ENCODE data around the gene TBC1D24.

DNA sequence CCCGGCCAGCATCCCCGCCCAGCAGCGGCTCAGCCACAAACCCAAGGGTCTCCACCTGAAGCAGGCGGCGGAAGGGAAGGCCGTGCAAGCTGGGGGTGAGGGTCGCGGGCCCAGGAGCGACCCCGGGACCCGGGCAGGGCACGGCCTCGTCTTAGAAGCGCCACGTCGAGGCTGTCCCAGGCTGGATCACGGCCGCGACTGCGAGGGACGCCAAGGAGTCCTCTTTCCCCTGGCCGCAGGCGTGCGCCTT lies 46.2 kb upstream of the TBC1D24 start:
- TF ChIP-seq, protein P1, sequence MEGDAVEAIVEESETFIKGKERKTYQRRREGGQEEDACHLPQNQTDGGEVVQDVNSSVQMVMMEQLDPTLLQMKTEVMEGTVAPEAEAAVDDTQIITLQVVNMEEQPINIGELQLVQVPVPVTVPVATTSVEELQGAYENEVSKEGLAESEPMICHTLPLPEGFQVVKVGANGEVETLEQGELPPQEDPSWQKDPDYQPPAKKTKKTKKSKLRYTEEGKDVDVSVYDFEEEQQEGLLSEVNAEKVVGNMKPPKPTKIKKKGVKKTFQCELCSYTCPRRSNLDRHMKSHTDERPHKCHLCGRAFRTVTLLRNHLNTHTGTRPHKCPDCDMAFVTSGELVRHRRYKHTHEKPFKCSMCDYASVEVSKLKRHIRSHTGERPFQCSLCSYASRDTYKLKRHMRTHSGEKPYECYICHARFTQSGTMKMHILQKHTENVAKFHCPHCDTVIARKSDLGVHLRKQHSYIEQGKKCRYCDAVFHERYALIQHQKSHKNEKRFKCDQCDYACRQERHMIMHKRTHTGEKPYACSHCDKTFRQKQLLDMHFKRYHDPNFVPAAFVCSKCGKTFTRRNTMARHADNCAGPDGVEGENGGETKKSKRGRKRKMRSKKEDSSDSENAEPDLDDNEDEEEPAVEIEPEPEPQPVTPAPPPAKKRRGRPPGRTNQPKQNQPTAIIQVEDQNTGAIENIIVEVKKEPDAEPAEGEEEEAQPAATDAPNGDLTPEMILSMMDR (optimal IDR thresholded peaks at IDR 0.05 in 1 of 3, IDR thresholded peaks at IDR 0.05 in 1 of 3, conservative IDR thresholded peaks at IDR 0.05 in 1 of 3; ENCODE audit: extremely low read depth in 1 of 3, insufficient read depth in 2 of 3, low read length in 3 of 3): no peak
- TF ChIP-seq EZH2 (IDR thresholded peaks at IDR 0.05; ENCODE audit: low read length): no peak
